Right ventricle myocardium inferior (tissue), 1 donor: ENCODE measurements around the gene ANO1. TPM values are rescaled to one million over a fixed set of nuclear protein-coding genes. Genes with fewer than 3 reads are reported as not detected.

Experiments
- ATAC-seq: fragments of 200-7000 bp; cut with Tn5 transposase; one replicate; pipeline ENCODE4 v1.9.1; 2020; ENCODE audit warnings: mild to moderate bottlenecking, moderate library complexity
- DNase-seq: peaks from one replicate; pipeline ENCODE4 v3.0.0; 2021; ENCODE audit errors: missing footprints
- intact Hi-C: fragments of 100-400 bp; cut with DNase I; formaldehyde crosslinking; loops from one replicate; pipeline ENCODE4 v1.11.0; 2022
- total RNA-seq: library from RNA; stranded (reverse); fragmentation: NEBNext Ultra II Directional; extraction: Animal tissue kit (Norgen Biotek cat#: 25700); gene quantifications from one replicate; pipeline ENCODE4 v1.2.1, GENCODE V29; 2021
- donor health status: DM: no; HTN: yes; CAD: no; lungs with severe emphysema.

Gene ANO1
- total RNA-seq, 1 donor from 2014 or later = 6.7 TPM

DNA sequence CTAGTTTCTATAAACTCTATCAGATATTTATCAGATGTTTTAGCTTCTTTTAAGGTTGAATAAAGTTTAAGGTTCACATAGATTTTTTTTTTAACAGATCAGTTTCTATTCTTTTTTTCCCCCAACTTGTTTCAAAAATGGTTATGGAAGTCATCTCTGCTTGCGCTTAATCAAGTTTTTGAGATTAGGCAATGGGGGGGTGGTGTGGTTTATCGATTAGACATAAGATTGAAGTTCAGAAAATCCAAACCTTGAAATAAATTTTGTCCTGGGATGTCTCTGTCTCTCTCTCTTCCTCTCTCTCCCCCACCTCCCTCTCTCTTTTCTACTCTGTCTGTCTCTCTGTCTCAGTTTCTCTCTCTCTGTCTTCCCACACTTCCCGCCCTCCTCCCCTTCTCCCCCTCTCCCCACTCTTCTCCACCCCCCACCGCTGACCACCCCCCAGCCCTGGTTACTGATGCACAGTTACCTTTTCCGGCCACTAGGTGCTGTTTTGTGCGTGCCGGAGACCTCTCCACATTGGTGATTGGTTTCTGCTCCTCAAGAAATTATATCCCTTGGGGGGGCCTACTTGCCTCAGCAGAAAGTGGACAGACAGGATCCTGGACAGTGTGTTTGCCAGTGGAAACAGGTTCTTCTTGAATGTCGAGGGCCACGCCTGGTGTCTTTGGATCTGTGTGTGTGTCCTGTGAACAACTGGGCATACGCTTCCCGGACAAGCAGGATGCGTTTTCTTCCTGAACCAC, 29.7 kb upstream of the ANO1 start:
- intact Hi-C loops = no loop called here
- DNase-seq (no peak), ATAC-seq (no peak)

GRCh38 chr11:70049045-70049444, 29.1 kb upstream of the ANO1 start:
- ATAC-seq (no peak), DNase-seq (no peak)
- intact Hi-C loops = no loop called here

DNA sequence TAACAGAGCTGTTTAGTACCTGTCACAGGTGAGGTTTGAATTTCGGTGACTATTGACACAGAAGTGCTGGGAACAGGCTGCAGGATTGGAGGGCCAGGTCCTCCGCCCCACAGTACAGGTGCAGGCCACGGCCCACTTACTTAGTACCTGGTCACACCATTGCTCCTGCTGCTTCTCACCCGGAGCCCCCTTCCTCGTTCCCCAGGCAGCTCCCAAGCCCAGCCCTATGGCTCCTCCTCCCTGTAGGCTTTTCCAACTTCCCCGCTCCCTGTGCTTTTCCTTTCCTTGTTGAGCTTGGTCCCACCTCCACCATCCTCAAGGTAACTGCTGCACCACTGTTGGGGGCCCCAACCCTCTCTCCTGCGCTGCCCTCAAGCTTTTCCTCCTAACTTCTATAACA, 27.9 kb upstream of the ANO1 start:
- intact Hi-C loops = no loop called here
- DNase-seq (no peak), ATAC-seq (no peak)

DNA sequence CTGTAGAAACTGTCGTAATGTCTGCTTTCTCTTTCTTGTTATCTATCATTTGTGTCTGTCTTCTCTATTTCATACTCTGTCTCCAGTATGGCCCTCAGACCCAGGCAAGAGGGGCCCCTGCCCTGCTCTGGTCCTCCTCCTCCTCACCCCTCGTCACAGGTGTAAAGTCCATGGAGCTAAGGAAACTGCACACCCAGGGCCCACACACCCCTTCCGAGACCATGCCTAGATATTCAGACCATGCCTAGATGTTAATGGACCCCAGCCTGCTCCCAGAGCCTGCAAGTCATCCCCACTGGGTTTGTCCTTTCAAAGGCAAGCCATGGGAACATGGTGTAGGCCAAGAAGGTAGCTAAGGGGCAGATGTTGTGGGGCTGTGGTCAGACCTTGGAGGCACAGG, 24.1 kb upstream of the ANO1 start:
- intact Hi-C loops = no loop called here
- ATAC-seq (no peak), DNase-seq (no peak)

DNA sequence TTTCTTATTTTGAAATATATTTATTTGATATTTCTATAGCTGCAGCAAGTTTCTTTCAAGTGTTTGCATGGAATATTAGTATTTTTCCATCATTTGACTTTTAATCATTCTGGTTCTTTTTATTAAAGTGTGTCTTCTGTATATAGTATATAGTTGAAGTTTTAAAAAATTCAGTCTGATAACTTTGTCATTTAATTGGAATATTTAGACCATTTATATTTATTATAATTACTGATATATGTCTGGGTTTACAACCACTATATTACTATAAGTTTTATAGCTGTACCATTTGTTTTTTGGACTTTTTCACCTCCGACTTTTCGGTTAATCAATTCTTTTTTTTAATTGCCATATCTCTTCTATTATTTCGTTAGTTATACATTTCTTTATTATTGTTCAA, 22.7 kb upstream of the ANO1 start:
- ATAC-seq = no peak

GRCh38 chr11:70057080-70057479, 21.0 kb upstream of the ANO1 start:
- intact Hi-C loops = no loop called here
- DNase-seq (no peak), ATAC-seq (no peak)

More for the DNA sequence above, 22.7 kb upstream of the ANO1 start:
- intact Hi-C loops = no loop called here
- no peak for DNase-seq

DNA sequence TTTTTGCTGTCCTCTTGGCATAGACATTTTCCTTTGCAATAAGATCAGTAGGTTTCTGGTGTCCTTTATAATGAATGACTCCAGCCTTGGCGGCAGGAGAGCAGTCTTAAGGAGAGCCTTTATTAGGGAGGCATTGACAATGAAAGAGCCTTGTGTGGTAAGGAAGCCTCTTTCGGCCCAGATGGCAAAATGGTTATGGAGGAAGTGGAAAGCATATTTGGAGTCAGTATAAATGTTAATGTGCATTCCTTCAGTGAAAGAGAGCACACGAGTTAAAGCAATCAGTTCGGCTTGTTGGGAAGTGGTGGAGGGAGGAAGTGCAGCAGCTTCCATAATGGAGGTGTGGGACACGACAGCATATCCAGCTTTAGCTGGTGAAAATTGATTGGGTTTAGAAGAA, 18.1 kb upstream of the ANO1 start:
- intact Hi-C loops = no loop called here
- no peak for DNase-seq
- ATAC-seq = no peak

GRCh38 chr11:70060611-70061293, 17.4 kb upstream of the ANO1 start:
- intact Hi-C loops = no loop called here
- ATAC-seq = no peak
- DNase-seq = no peak

DNA sequence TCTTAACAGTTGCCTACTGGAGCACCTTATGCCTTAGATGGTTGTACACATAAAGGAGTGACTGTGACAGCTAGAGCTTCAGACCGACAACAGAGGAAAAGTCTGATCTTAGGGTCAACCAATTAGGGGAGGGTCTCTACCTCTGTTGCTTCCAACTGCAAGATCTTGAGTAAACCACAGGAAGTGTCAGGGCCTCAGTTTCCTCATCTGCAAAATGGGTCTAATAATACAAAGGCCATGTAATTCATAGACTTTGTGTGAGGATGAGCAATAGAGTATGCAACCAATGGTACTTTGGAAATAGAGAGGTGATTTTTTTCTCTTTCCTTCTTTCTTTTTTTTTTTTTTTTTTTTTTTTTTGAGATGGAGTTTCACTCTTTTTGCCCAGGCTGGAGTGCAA, 16.4 kb upstream of the ANO1 start:
- no peak for DNase-seq
- intact Hi-C loops = no loop called here
- ATAC-seq = no peak

DNA sequence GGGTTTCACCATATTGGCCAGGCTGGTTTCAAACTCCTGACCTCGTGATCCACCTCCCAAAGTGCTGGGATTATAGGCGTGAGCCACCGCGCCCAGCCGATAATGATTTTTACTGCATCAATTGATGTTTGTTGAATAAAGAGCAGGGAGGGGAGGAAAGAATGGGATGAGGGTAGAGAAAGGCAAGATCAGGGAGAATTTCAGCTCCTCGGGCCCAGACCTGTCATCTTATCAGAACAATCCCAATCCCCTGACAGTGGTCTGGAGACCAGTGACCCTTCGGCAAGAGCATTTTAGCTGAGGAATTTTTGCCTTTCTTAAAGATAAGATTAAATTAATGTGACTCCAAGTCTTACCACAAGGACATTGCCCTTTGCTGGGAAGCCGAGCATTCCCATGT, 15.0 kb upstream of the ANO1 start:
- no peak for ATAC-seq
- no peak for DNase-seq
- intact Hi-C loops = no loop called here

GRCh38 chr11:70063555-70063954, 14.6 kb upstream of the ANO1 start:
- DNase-seq (no peak), ATAC-seq (no peak)
- intact Hi-C loops = no loop called here

DNA sequence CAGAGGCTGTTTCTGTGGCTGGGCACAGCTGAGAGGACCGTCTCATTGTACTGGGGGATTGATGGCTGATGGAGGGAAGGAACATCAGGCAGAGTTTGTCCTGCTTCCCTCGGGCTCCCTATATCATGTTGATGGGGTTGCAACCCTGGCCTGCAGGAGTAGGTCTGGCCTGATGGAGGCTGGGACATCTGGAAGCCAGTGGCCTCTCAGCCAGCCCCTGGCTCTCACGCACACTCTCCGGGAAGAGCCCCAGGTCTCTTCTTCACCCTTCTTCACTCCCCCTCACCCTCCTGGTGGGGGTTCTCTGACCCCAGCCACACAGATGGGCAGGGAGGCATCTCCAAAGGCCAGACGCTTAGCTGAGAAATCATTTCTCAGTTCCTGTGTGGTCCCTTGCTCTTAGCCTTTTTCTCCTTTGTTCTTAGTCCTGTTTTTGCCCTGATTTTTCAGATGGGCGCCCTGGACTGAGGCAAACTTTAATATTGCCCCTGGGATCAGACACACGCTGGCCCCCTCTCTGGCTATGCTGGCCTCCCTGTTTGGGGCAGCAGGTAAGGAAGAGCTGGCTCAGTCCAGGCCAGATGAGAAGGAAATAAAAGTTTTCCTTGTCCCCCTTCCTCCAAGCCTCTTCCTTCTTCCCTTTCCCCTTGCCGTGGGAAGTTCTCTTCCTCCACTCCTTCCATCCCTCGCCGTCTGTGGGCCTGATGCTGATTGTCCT, 13.9 kb upstream of the ANO1 start:
- intact Hi-C loops = no loop called here
- DNase-seq (no peak), ATAC-seq (no peak)

- ATAC-seq (no peak), DNase-seq (no peak)
- intact Hi-C loops = no loop called here
These were observed 13.3 kb upstream of the ANO1 start for GRCh38 chr11:70064726-70065317.

DNA sequence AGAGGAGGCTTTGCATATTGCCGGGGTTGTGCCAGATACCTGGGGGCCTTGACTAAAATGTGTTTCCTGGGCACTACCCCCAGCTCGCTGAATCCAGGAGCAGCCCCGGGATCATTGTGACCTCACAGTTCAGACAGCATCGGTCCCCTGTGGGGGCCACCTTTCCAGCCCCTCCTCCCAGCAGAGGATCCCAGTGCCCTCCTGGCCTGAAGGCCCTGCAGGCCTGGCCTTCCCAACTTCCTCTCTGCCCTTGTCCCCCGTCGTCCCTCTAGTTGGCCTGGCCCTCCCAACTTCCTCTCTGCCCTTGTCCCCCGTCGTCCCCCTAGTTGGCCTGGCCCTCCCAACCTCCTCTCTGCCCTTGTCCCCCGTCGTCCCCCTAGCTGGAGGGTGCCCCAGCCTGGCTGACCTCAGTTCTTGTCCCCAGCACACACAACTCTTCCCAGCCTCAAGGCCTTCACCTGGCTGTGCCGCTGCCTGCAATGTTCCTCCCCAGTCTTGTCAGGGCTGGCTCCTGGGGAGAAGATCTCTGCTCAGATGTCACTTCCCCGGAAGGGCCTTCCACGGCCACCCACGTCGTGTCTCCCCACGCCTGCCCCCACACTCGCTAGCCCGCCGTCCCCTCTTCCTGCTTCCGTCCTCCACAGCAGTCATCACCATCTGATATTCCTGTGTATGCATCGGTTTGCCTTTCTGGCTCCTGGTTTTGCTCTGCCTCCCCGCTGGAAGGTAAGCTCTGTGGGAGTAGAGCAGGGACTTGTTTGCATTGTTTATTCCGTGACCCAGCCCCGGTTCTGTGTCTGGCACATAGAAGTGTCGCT, 12.6 kb upstream of the ANO1 start:
- intact Hi-C loops = no loop called here
- ATAC-seq = no peak
- DNase-seq = no peak

GRCh38 chr11:70066136-70066520, 12.0 kb upstream of the ANO1 start:
- ATAC-seq (no peak), DNase-seq (no peak)
- intact Hi-C loops = no loop called here

DNA sequence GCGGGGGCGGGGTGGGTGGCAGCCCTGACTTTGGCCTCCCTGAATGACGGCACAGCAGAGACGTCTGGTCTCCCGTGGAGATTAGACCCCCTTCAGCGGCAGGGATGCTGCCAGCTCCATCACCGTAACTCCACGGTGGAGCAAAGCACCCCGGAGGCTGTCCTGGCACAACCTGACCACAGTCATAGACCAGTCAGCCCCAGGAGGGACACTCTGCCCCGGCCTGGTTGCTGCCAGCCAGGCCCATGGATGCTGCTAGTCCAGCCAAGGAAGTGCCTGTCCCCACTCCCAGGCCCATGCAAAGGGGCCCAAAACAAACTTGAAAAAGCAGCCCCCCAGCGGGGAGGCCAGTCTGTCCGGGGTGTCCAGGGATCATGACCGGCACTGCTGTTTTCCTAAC, 11.5 kb upstream of the ANO1 start:
- ATAC-seq (no peak), DNase-seq (no peak)
- intact Hi-C loops = no loop called here

- ATAC-seq = no peak
- intact Hi-C loops = no loop called here
- no peak for DNase-seq
These were observed 11.1 kb upstream of the ANO1 start for GRCh38 chr11:70067036-70067435.

- no peak for DNase-seq
- ATAC-seq = no peak
- intact Hi-C loops = no loop called here
These were observed 10.4 kb upstream of the ANO1 start for GRCh38 chr11:70067591-70068341.
